ENCODE measurements around the gene MCU. TPM values are rescaled to one million over a fixed set of nuclear protein-coding genes. Genes with fewer than 3 reads are reported as not detected.

The MCU gene
- polyA plus RNA-seq, 1 donor from 2014 or later: 22.9 TPM

DNA sequence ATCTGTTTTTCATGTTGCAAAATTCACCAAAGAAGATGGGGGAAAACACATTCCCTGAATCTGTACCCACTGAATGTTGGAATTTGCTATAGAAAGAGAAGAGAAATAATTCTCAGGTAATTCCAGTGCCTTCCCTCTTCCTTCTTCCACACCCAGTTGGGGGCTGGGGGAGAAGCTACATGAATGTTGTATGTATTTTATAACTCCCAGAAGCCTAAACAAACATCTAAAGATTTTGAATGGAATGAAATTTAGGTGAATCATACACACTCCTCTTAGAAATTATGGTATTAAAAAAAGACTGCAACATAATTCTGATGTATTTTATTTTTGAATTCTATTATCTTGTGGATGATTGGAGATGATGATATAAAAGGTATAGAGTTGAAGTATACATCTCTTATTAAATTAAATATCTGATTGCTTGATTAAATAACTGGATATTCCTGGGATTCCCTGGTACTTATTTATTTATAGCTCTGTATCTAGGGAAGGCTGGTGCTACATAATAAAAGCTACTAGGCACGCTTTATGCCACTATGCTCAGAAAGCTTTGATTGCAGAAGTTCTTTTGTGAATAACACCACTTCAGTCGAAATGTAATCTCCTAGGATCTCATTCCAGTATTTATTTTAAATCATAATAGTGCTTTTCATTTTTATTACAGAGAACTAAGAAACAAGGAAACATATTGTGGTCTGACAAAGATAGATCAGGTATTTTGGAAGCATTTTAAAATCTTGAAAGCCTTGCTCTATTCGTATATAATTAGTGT lies 98.5 kb downstream of the MCU start:
- no peaks in the 10 kb centered on the region for H3K79me2 ChIP-seq (replicated peaks; ENCODE audit: insufficient read depth, low read length)

DNA sequence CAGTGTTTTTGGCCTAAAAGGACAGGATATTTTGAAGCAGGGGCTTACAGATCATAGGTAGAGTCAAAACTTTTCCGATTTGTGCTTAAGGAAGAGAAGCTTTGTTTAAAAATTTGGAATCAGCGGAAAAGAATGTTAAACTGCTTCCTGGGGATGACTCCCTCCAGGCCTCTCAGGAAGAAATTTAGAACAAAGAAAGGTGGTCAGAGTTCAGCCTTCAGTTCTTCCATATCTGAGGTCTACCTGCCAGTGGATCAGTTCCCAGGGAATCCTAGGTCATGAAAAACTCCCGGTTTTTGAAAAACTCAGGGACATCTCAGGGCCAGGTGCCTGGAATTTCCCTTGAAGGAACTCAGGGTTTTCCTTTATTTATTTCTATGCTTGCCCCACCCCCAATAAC lies 100.3 kb downstream of the MCU start:
- H3K79me2 ChIP-seq (replicated peaks; ENCODE audit: insufficient read depth, low read length): no peaks in the 10 kb centered on the region
- no peaks in the 10 kb centered on the region for H3F3A ChIP-seq (ENCODE audit: insufficient read depth, low read length, poor library complexity, severe bottlenecking)
- H3K27me3 ChIP-seq (ENCODE audit: insufficient read depth, low read depth, low read length): no peaks in the 10 kb centered on the region
- H3K4me2 ChIP-seq (ENCODE audit: low read length): no peak overlapping the region
- no peaks in the 10 kb centered on the region for H3K9me2 ChIP-seq (ENCODE audit: insufficient read depth, low read length)
- no peak for TF ChIP-seq POLR2AphosphoS5 (IDR thresholded peaks at IDR 0.05)
- TF ChIP-seq EP300 (conservative IDR thresholded peaks at IDR 0.05; ENCODE audit: poor library complexity, severe bottlenecking): no peak
- TF ChIP-seq REST (IDR thresholded peaks at IDR 0.05; ENCODE audit: borderline replicate concordance): no peak
- no peak for TF ChIP-seq TAF1 (IDR thresholded peaks at IDR 0.05; ENCODE audit: low read depth)
- no peak for TF ChIP-seq SMC3 (conservative IDR thresholded peaks at IDR 0.05; ENCODE audit: poor library complexity)
- no peak for TF ChIP-seq CTCF (IDR thresholded peaks at IDR 0.05; ENCODE audit: poor library complexity, severe bottlenecking)
- no peak for TF ChIP-seq RAD21 (conservative IDR thresholded peaks at IDR 0.05)
- TF ChIP-seq EZH2 (IDR thresholded peaks at IDR 0.05; ENCODE audit: borderline replicate concordance, insufficient read depth, low read length, poor library complexity, severe bottlenecking): no peak
- no peak for TF ChIP-seq MXI1 (conservative IDR thresholded peaks at IDR 0.05; ENCODE audit: poor library complexity, severe bottlenecking)
- no peaks in the 10 kb centered on the region for H4K20me1 ChIP-seq (ENCODE audit: insufficient read depth)
- no peaks in the 10 kb centered on the region for H3K9me3 ChIP-seq (ENCODE audit: low read length)
- H3K9ac ChIP-seq (ENCODE audit: low read length): no peak overlapping the region
- H3K36me3 ChIP-seq (ENCODE audit: insufficient read depth, low read length): no peaks in the 10 kb centered on the region
- H3K4me3 ChIP-seq (ENCODE audit: low read length): no peak overlapping the region
- no peak overlapping the region for H2AFZ ChIP-seq (ENCODE audit: low read depth, low read length)
- no peak overlapping the region for H3K27ac ChIP-seq (ENCODE audit: low read length)

More for the DNA sequence above, 98.5 kb downstream of the MCU start:
- H3K27ac ChIP-seq (ENCODE audit: low read length): no peak overlapping the region
- H3K9me3 ChIP-seq (ENCODE audit: low read length): no peaks in the 10 kb centered on the region
- no peak for TF ChIP-seq RAD21 (conservative IDR thresholded peaks at IDR 0.05)
- no peak for TF ChIP-seq TAF1 (IDR thresholded peaks at IDR 0.05; ENCODE audit: low read depth)
- no peak for TF ChIP-seq EP300 (conservative IDR thresholded peaks at IDR 0.05; ENCODE audit: poor library complexity, severe bottlenecking)
- no peak for TF ChIP-seq REST (IDR thresholded peaks at IDR 0.05; ENCODE audit: borderline replicate concordance)
- H3K36me3 ChIP-seq (ENCODE audit: insufficient read depth, low read length): no peaks in the 10 kb centered on the region
- no peak overlapping the region for H3K4me2 ChIP-seq (ENCODE audit: low read length)
- no peaks in the 10 kb centered on the region for H4K20me1 ChIP-seq (ENCODE audit: insufficient read depth)
- H2AFZ ChIP-seq (ENCODE audit: low read depth, low read length): no peak overlapping the region
- no peaks in the 10 kb centered on the region for H3K9me2 ChIP-seq (ENCODE audit: insufficient read depth, low read length)
- no peak overlapping the region for H3K9ac ChIP-seq (ENCODE audit: low read length)
- no peaks in the 10 kb centered on the region for H3F3A ChIP-seq (ENCODE audit: insufficient read depth, low read length, poor library complexity, severe bottlenecking)
- H3K4me3 ChIP-seq (ENCODE audit: low read length): no peak overlapping the region
- H3K27me3 ChIP-seq (ENCODE audit: insufficient read depth, low read depth, low read length): no peaks in the 10 kb centered on the region

All from neural cell (in vitro differentiated cells).